Fibroblast of the aortic adventitia (primary cell): ENCODE measurements around the gene TMCC2. TPM values are rescaled to one million over a fixed set of nuclear protein-coding genes. Genes with fewer than 3 reads are reported as not detected.

Experiments
- DNase-seq: peaks from one replicate; pipeline ENCODE4 v3.0.0-alpha.2; 2010; ENCODE audit warnings: low read depth
- H3K4me3 ChIP-seq: 2 replicates; pipeline ENCODE4 v1.5.1; 2011; ENCODE audit warnings: low read depth, mild to moderate bottlenecking, control low read depth, low read length, moderate library complexity
- total RNA-seq: library from RNA; depleted of rRNA; stranded (reverse); fragments of >200 nt; gene quantifications from 2 replicates; pipeline ENCODE4 v1.2.3, GENCODE V29; 2012; ENCODE audit warnings: low replicate concordance
- TF ChIP-seq, protein P1 (sequence below): IDR thresholded peaks from 2 replicates; pipeline ENCODE4 v1.5.1; 2011; ENCODE audit warnings: mild to moderate bottlenecking, low read length, control low read depth, inconsistent platforms; ENCODE audit not compliant: insufficient read depth

Gene TMCC2
- total RNA-seq, 1 donor, result 2.5 TPM

DNA sequence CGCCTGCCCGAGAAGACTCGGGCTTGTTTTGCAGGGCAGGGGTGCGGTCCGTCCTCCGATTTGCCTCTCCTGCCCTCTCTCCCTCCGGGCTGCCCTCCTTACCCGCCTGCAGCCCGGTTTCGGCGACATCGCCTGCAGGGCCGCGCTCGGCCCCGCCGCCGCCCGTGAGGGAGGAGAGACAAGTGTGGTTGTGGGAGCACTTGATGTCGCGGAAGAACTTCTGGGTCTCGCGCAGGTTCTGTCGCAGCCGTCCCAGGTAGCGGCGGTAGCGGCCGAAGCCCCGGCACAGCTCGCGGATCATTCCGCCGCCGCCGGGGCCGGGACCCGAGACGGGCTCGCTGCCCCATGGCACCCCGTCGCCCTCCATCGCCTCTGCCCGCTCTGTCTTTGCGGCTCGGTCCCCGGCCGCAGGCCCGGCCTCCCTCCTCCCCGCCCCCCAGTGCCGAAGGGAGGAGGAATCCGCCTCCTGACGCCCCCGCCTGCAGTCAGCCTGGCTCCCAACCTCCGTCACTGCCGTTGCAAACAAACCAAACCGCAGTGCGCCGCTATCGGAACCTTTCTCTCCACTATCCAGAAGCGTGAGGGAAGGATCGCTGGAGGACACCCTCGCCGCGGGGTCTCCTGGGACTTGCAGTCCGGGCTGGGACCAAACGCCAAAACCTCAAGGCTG, 16.4 kb upstream of the TMCC2 start, which contains the start of gene DSTYK:
Gene DSTYK (minus strand): TSS at position 534 of the 670 bp plus-strand sequence. CDS start 167 bp downstream, at position 367.
- DNase-seq, result peak; percentile 98
- TF ChIP-seq, protein P1, sequence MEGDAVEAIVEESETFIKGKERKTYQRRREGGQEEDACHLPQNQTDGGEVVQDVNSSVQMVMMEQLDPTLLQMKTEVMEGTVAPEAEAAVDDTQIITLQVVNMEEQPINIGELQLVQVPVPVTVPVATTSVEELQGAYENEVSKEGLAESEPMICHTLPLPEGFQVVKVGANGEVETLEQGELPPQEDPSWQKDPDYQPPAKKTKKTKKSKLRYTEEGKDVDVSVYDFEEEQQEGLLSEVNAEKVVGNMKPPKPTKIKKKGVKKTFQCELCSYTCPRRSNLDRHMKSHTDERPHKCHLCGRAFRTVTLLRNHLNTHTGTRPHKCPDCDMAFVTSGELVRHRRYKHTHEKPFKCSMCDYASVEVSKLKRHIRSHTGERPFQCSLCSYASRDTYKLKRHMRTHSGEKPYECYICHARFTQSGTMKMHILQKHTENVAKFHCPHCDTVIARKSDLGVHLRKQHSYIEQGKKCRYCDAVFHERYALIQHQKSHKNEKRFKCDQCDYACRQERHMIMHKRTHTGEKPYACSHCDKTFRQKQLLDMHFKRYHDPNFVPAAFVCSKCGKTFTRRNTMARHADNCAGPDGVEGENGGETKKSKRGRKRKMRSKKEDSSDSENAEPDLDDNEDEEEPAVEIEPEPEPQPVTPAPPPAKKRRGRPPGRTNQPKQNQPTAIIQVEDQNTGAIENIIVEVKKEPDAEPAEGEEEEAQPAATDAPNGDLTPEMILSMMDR, result no peak
- H3K4me3 ChIP-seq, result peak within 1 kb of the TSS; percentile 87

DNA sequence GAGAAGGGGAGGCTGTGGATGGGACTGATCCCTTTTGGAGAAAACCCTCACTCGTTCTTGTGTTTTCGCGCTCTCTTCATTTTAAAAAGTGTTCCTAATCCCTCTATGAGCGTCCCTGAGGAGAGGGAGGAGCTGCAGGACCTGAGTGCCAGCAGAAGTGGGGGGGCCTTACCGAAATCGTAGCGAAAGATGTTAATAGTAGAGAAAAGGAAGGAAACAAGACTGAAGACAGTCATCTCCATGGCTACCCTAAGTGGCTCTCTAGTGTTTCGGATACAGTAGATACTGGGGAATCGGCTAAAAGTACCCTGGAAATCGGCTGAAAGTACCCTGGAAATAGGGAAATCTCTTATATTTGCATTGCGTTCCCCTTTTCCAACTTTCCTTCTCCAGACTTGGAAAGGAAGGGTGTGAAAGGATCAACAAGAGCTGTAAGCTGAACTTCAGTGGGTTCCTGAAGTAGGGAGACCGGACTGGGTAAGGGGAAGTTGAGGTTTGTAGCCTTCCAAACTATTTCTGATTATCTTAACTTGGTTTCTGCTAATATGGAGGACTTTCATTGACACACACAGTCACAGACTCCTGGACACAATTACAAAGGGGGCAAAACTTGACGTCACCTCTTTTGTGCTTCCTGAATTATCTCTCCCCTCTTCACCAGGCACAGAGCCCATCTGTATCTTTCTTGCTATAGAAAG, 15.8 kb upstream of the TMCC2 start:
- DNase-seq, result no peak
- TF ChIP-seq, protein P1, result no peak
- H3K4me3 ChIP-seq, result peak overlapping the region; percentile 87

DNA sequence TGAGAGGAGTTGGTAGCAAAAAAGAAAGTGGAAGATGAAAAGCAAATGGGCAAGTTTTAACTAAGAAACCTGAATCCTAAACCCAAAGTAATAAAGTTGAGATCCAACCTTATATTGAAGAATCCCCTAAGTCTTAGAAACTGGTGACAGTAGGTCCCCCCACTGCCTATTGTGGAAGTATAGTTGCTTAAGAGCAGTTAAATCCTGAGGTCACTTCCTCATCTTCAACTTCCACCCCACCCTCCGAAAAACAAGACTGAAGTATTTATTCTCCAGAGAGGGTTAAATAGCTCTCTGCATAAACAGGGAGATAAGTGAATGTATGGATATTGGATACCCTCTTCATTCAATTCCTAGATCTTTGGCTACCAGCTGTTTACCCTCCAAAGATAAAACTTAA, 13.0 kb upstream of the TMCC2 start:
- DNase-seq, result no peak
- TF ChIP-seq, protein P1, result no peak
- no peak overlapping the region for H3K4me3 ChIP-seq

DNA sequence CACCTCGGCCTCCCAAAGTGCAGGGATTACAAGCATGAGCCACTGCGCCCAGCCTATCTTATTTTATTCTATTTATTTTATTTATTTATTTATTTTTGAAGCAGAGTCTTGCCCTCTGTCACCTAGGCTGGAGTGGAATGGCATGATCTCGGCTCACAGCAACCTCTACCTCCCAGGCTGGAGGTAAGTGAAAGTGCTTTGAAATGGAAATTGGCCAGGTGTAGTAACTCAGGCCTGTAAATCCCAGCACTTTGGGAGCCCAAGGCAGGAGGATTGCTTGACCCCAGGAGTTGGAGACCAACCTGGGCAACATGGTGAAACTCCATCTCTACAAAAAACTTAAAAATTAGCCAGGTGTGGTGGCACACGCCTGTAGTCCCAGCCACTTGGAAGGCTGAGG, 11.2 kb upstream of the TMCC2 start:
- DNase-seq, result no peak
- TF ChIP-seq, protein P1, result no peak
- no peak overlapping the region for H3K4me3 ChIP-seq

DNA sequence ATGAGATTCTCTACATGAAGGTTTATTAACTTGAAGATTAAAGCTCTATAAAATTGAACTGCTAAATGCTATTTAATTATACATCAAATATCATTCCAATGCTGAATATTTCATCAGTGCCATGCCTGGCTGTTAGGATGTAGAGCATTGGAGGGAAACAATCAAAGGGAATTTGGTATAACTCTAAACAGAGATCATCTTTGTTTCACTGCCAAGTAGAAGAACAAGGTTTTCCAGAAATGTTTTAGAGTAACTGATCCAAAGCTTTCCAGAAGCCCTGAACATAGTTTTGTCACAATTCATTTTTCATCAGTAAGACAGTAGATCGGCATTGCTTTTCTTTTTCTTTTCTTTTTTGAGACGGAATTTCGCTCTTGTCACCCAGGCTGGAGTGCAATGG, 10.3 kb upstream of the TMCC2 start:
- H3K4me3 ChIP-seq, result no peak overlapping the region
- DNase-seq, result no peak
- TF ChIP-seq, protein P1, result no peak

DNA sequence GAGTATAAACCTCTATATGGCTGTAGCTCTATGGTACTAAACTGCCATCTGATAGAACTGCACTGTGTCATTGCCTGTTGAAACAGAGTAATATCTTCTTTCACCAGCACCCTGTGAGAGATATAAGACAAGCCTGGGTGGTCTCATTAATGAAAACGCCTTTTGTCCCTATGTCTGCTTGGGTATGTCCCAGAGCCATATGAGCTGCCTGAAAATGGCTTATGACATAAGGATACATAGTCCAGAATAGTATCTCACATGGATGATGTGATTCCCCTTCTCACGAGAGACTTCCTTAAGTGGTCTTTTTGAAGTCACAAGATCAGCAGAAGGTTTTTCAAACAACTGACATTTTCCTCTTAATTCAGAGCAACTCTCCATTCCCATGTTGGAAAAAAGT, 7.3 kb upstream of the TMCC2 start:
- TF ChIP-seq, protein P1, result no peak
- DNase-seq, result no peak
- H3K4me3 ChIP-seq, result no peak overlapping the region
